Neural progenitor cell (in vitro differentiated cells): ENCODE data around the gene GARIN5A.

ENCODE experiments used
- EZH2 ChIP-seq: fragments of 200-600 bp; sonication (generic); IDR thresholded peaks from 2 replicates; pipeline ENCODE4 v1.6.1; 2017; ENCODE audit warnings: antibody characterized with exemption, mild to moderate bottlenecking, moderate library complexity
- TF ChIP-seq, protein P1 (sequence below): fragments of 200-600 bp; sonication (generic); IDR thresholded peaks from 2 replicates; pipeline ENCODE4 v1.5.1; 2017; ENCODE audit warnings: antibody characterized with exemption, mild to moderate bottlenecking

DNA sequence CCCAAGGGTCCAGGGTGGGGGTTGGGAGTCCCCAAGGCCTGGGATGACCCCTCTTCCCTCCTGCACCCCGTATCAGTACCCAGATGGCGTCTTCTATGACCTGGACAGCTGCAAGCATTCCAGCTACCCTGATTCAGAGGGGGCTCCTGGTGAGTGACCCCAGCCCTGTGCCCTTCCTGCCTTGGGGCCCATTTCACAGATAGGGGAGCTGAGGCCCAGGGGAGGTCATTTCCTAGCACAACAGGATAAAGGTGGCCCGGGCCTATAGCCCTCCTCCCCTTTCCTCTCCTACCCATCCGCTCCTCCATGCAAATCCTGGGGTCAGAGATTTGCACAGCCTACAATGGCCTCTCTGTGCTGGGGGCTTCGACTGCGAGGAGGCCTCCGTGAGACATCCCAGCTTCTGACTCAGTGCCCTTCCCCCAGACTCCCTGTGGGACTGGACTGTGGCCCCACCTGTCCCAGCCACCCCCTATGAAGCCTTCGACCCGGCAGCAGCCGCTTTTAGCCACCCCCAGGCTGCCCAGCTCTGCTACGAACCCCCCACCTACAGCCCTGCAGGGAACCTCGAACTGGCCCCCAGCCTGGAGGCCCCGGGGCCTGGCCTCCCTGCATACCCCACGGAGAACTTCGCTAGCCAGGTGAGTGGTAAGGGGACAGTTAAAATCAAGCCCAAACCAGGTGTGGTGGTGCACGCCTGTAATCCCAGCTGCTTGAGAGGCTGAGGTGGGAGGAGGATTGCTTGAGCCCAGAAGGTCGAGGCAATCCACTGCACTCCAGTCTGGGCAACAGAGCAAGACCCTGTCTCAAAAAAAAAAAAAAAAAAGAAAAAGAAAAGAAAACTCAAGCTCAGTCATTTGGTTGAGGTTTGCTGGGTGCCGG is 54.0 kb downstream of the GARIN5A start:
- TF ChIP-seq, protein P1, sequence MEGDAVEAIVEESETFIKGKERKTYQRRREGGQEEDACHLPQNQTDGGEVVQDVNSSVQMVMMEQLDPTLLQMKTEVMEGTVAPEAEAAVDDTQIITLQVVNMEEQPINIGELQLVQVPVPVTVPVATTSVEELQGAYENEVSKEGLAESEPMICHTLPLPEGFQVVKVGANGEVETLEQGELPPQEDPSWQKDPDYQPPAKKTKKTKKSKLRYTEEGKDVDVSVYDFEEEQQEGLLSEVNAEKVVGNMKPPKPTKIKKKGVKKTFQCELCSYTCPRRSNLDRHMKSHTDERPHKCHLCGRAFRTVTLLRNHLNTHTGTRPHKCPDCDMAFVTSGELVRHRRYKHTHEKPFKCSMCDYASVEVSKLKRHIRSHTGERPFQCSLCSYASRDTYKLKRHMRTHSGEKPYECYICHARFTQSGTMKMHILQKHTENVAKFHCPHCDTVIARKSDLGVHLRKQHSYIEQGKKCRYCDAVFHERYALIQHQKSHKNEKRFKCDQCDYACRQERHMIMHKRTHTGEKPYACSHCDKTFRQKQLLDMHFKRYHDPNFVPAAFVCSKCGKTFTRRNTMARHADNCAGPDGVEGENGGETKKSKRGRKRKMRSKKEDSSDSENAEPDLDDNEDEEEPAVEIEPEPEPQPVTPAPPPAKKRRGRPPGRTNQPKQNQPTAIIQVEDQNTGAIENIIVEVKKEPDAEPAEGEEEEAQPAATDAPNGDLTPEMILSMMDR: no peak
- no peak for TF ChIP-seq EZH2
